Stimulated activated naive CD8-positive, alpha-beta T cell treated with anti-CD3 and anti-CD28 coated beads, Interleukin-15, Interleukin-2, amounts not matched to agents 100 ng/mL and 50 ng/mL, for 24 hours (primary cell): ENCODE results near the gene BCL7B.
A peak's percentile ranks its signal among the peaks of the same experiment; 100 is the strongest.
"Not testable (repeated sequence)": the region's sequence is repeated elsewhere in the genome, so short reads cannot be mapped to it uniquely, and the experiment has no call there.

Experiments used
- H3K27ac Mint-ChIP-seq: one replicate; pipeline ENCODE4 v1.8.0; 2021; ENCODE audit warnings: mild to moderate bottlenecking, mixed read lengths
- H3K27me3 Mint-ChIP-seq: one replicate; pipeline ENCODE4 v1.8.0; 2021; ENCODE audit warnings: mixed read lengths
- H3K36me3 Mint-ChIP-seq: one replicate; pipeline ENCODE4 v1.8.0; 2021; ENCODE audit warnings: low read depth, mixed read lengths
- H3K4me1 Mint-ChIP-seq: one replicate; pipeline ENCODE4 v1.8.0; 2021; ENCODE audit warnings: low read depth, mixed read lengths
- H3K4me3 Mint-ChIP-seq: one replicate; pipeline ENCODE4 v1.8.0; 2021; ENCODE audit warnings: mild to moderate bottlenecking, mixed read lengths
- H3K9me3 Mint-ChIP-seq: one replicate; pipeline ENCODE4 v1.8.0; 2021; ENCODE audit warnings: mixed read lengths

The BCL7B gene

DNA sequence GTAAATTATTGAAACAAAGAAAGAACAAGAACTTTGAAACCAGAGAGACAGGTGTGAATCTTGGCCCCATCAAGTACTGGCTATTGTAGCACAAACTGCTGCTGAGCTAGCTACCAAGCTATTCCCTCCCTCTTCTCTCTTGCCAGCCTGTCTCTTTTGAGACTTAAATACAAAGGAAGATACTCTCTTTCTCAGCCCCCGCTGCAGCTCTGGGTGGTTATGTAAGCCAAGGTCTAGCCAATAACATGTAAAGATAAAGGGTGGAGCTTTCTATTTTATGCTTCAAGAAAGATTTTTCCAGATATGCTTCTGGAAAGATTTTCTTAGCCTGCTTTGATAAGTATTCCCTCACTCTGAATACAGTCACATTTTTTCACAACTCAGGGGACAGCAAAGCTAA lies 52.6 kb downstream of the BCL7B start:
- peaks cover 63% of the 10 kb centered on the region for H3K36me3 Mint-ChIP-seq
- no peaks in the 10 kb centered on the region for H3K9me3 Mint-ChIP-seq
- H3K4me1 Mint-ChIP-seq, result peaks cover 4% of the 10 kb centered on the region
- no peaks in the 10 kb centered on the region for H3K27me3 Mint-ChIP-seq
- no peak overlapping the region for H3K27ac Mint-ChIP-seq
- H3K4me3 Mint-ChIP-seq, result no peak overlapping the region

DNA sequence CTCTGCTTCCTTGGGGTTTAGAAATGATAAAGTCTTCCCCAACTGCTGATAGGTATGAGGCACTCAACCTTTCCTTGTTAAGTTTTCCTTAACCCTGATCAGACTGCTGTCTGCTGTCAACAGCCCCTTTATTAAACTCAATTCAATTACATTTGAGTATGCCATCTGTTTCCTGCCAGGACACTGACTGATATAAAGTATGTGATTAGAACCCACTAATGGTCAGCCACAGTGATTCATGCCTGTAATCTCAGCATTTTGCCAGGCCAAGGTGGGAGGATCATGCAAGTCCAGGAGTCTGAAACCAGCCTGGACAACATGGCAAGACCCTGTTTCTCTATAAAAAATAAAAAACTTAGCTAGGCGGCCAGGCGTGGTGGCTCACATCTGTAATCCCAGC lies 53.5 kb downstream of the BCL7B start:
- H3K4me1 Mint-ChIP-seq, result peaks cover 4% of the 10 kb centered on the region
- peaks cover 68% of the 10 kb centered on the region for H3K36me3 Mint-ChIP-seq
- H3K4me3 Mint-ChIP-seq, result no peak overlapping the region
- H3K9me3 Mint-ChIP-seq, result no peaks in the 10 kb centered on the region
- no peaks in the 10 kb centered on the region for H3K27me3 Mint-ChIP-seq
- H3K27ac Mint-ChIP-seq, result no peak overlapping the region

DNA sequence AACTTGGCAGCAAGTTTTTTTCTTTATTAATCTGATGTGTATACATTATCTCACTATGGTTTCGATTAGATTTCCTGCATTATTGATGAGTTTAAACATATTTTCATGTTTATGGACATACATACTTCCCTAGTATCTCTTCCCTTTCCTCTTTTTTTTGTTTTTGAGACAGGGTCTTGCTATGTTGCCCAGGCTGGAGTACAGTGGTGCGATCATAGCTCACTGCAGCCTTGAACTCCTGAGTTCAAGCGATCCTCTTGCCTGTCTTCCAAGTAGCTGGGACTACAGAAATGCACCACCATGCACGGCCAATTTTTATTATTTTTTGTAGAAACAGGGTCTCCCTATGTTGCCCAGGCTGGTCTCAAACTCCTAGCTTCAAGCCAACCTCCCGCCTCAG lies 54.3 kb downstream of the BCL7B start:
- peaks cover 4% of the 10 kb centered on the region for H3K4me1 Mint-ChIP-seq
- no peaks in the 10 kb centered on the region for H3K27me3 Mint-ChIP-seq
- H3K36me3 Mint-ChIP-seq, result peaks cover 70% of the 10 kb centered on the region
- no peaks in the 10 kb centered on the region for H3K9me3 Mint-ChIP-seq
- no peak overlapping the region for H3K27ac Mint-ChIP-seq
- no peak overlapping the region for H3K4me3 Mint-ChIP-seq

DNA sequence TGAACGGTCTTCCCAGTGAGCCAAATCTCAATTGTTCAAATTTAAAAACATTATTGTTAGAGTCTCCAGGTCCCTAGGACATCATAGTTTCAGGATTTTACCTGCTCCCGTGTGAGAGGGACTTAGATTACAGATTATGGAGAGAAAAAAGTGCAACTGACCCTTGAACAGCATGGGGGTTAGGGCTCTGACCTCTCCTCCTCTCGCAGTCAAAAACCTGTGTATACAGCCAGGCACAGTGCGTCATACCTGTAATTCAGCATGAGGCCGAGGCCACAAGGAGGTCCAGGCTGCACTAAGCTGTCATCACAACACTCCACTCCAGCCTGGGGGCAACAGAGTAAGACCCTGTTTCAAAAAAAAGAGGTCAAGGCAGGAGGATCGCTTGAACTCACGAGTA lies 60.9 kb downstream of the BCL7B start:
- no peaks in the 10 kb centered on the region for H3K9me3 Mint-ChIP-seq
- H3K27me3 Mint-ChIP-seq, result no peaks in the 10 kb centered on the region
- peaks cover 4% of the 10 kb centered on the region for H3K4me1 Mint-ChIP-seq
- no peak overlapping the region for H3K4me3 Mint-ChIP-seq
- peaks cover 84% of the 10 kb centered on the region for H3K36me3 Mint-ChIP-seq
- H3K27ac Mint-ChIP-seq, result no peak overlapping the region

DNA sequence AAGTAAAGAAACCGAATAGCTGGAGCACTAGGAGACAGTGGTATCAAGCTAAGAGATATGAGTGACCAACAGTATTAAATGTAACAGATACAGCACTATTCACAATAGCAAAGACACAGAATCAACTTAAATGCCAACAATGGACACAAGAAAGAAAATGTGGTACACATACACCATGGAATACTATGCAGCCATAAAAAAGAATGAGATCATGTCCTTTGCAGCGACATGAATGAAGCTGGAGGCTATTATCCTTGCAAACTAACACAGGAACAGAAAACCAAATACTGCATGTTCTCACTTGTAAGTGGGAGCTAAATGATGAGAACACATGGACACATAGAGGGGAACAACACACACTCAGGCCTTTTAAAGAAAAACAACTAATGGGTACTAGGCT lies 62.0 kb downstream of the BCL7B start:
- not testable (repeated sequence) for H3K4me3 Mint-ChIP-seq, H3K9me3 Mint-ChIP-seq, H3K27ac Mint-ChIP-seq, H3K27me3 Mint-ChIP-seq, H3K4me1 Mint-ChIP-seq
- H3K36me3 Mint-ChIP-seq, result peaks cover 79% of the 10 kb centered on the region

DNA sequence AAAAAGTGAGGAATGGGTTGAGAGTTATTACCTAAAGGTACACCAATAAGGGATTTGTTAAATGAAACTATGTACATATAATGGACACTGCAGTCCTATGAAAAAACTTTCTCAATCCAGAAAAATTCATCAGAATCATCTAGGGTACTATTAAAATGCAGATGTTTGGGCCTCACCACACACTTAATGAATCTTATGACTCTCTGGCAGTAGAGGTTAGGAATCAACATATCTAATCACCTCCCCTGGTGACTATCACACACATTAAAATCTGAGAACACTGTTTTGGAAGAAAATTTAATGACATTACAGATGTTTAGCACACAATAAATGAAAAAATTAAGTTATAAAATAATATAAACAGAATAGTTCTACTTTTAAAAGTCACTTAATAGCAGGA lies 67.5 kb downstream of the BCL7B start:
- Mint-ChIP-seq H3K4me1 (peaks cover 9% of the 10 kb centered on the region), H3K36me3 (peaks cover 75% of the 10 kb centered on the region), H3K27ac (no peak overlapping the region), H3K27me3 (no peaks in the 10 kb centered on the region), H3K9me3 (no peaks in the 10 kb centered on the region), H3K4me3 (no peak overlapping the region)

DNA sequence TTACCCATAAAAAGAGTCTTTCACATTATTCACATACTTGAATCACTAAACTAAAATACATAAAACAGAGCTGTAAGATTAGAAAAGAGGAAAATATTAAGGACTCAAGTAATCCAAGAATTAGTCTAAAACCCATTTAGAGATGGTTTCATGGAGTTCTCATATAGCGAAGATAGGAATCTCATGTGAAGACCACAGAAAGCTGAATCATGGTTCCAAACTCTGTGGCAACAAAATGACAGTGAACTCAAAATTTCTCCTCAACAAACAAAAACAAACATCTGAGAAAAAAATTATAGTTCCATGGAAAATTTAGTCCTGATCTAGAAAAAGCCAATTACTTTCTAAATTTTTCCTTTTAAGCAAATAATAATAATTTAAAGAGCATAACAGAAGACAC lies 70.0 kb downstream of the BCL7B start:
- Mint-ChIP-seq H3K4me3 (no peak overlapping the region), H3K27me3 (no peaks in the 10 kb centered on the region), H3K4me1 (peaks cover 9% of the 10 kb centered on the region), H3K36me3 (peaks cover 73% of the 10 kb centered on the region), H3K27ac (peak overlapping the region; percentile 67), H3K9me3 (no peaks in the 10 kb centered on the region)
